Natural killer cell (primary cell): ENCODE data around the gene XXYLT1. TPM values are rescaled to one million over a fixed set of nuclear protein-coding genes. Genes with fewer than 3 reads are reported as not detected.

Source experiments
- ATAC-seq, 3 donors: fragments of 150-1000 bp in 2 of 3; fragments of 200-7000 bp in 1 of 3; cut with Tn5 transposase; 1 replicate in 1 of 3; 2 replicates in 2 of 3; pipeline ENCODE4 v1.10.0; 2021; ENCODE audit warnings: mild to moderate bottlenecking in 2 of 3, moderate library complexity in 2 of 3
- DNase-seq, 2 donors: peaks; one replicate each; pipeline versions ENCODE4 v3.0.0 to v3.0.0-alpha.2; 2013 to 2021; ENCODE audit warnings: mixed read lengths in 1 of 2
- H3K27ac ChIP-seq: one replicate; pipeline ENCODE4 v1.5.1; 2013; ENCODE audit warnings: mild to moderate bottlenecking, low read length
- H3K27me3 ChIP-seq: one replicate; pipeline ENCODE4 v1.6.1; 2013; ENCODE audit warnings: low read length; ENCODE audit not compliant: control insufficient read depth, insufficient read depth
- H3K36me3 ChIP-seq: one replicate; pipeline ENCODE4 v1.6.1; 2013; ENCODE audit warnings: low read length; ENCODE audit not compliant: control insufficient read depth, insufficient read depth
- H3K4me1 ChIP-seq: one replicate; pipeline ENCODE4 v1.6.1; 2013; ENCODE audit warnings: low read length; ENCODE audit not compliant: control insufficient read depth, insufficient read depth
- H3K4me3 ChIP-seq: one replicate; pipeline ENCODE4 v1.5.1; 2013; ENCODE audit warnings: low read length
- H3K9me3 ChIP-seq: one replicate; pipeline ENCODE4 v1.6.1; 2013; ENCODE audit warnings: low read length; ENCODE audit not compliant: control insufficient read depth, insufficient read depth
- H3K27ac Mint-ChIP-seq, 2 donors: one replicate each; pipeline ENCODE4 v1.8.0; 2022; ENCODE audit warnings: mild to moderate bottlenecking in 2 of 2, mixed read lengths in 2 of 2, moderate library complexity in 1 of 2
- H3K27me3 Mint-ChIP-seq, 2 donors: one replicate each; pipeline ENCODE4 v1.8.0; 2022; ENCODE audit warnings: low read depth in 2 of 2, mixed read lengths in 2 of 2
- H3K36me3 Mint-ChIP-seq: one replicate; pipeline ENCODE4 v1.8.0; 2022; ENCODE audit warnings: mixed read lengths
- H3K4me1 Mint-ChIP-seq, 2 donors: one replicate each; pipeline ENCODE4 v1.8.0; 2022; ENCODE audit warnings: mixed read lengths in 2 of 2
- H3K4me3 Mint-ChIP-seq: one replicate; pipeline ENCODE4 v1.8.0; 2022; ENCODE audit warnings: mild to moderate bottlenecking, moderate library complexity, mixed read lengths
- H3K9me3 Mint-ChIP-seq, 2 donors: one replicate each; pipeline ENCODE4 v1.8.0; 2022; ENCODE audit warnings: mixed read lengths in 2 of 2
- CTCF ChIP-seq: fragments of 200-600 bp; IDR thresholded peaks from one replicate; pipeline ENCODE4 v1.8.0; 2022; ENCODE audit warnings: antibody characterized with exemption
- WGBS: methylation state at CpG from one replicate; pipeline ENCODE4 v1.1.7; 2013; ENCODE audit warnings: missing lambda C conversion rate; ENCODE audit not compliant: insufficient coverage; 5-methylcytosine and 5-hydroxymethylcytosine counted together
- intact Hi-C: fragments of 100-400 bp; cut with micrococcal nuclease; formaldehyde crosslinking; loops from one replicate; pipeline ENCODE4 v1.14.2; 2022
- total RNA-seq, 4 donors: library from RNA; stranded (reverse); fragments of 120-200 nt in 1 of 4; gene quantifications; one replicate each; pipeline versions ENCODE4 v1.2.3 to v1.2.4, GENCODE V29; 2013 to 2022

XXYLT1 gene
- total RNA-seq, 3 donors from 2014 or later (not counting 1 experiment from before 2014, with no cell fraction given): 8.7 to 13.6 (median 10.2) TPM

- no peak overlapping the region for H3K4me3 ChIP-seq
- Mint-ChIP-seq H3K9me3 (no peaks in the 10 kb centered on the region), H3K27ac (no peak overlapping the region), H3K27me3 (peaks cover 0 to 11% of the 10 kb centered on the region in 2 donors), H3K4me3 (no peak overlapping the region), H3K4me1 (no peaks in the 10 kb centered on the region), H3K36me3 (no peaks in the 10 kb centered on the region)
- 83% methylated on average over 9 of the region's 9 CpGs for WGBS
- H3K27ac ChIP-seq: no peak overlapping the region
- no peaks in the 10 kb centered on the region for H3K9me3 ChIP-seq
- DNase-seq (no peak), ATAC-seq (no peak)
- no peaks in the 10 kb centered on the region for H3K4me1 ChIP-seq
- no peaks in the 10 kb centered on the region for H3K36me3 ChIP-seq
- intact Hi-C loops: no loop called here
- no peak for TF ChIP-seq CTCF
- H3K27me3 ChIP-seq: no peaks in the 10 kb centered on the region
Measured at GRCh38 chr3:195034101-195034500, 236.9 kb downstream of the XXYLT1 start.

- intact Hi-C loops: no loop called here
- Mint-ChIP-seq H3K27me3 (peaks cover 0 to 10% of the 10 kb centered on the region in 2 donors), H3K4me3 (no peak overlapping the region), H3K9me3 (no peaks in the 10 kb centered on the region), H3K27ac (no peak overlapping the region), H3K4me1 (no peaks in the 10 kb centered on the region), H3K36me3 (no peaks in the 10 kb centered on the region)
- Histone ChIP-seq H3K27ac (no peak overlapping the region), H3K9me3 (no peaks in the 10 kb centered on the region), H3K36me3 (no peaks in the 10 kb centered on the region), H3K4me3 (no peak overlapping the region), H3K27me3 (no peaks in the 10 kb centered on the region), H3K4me1 (no peaks in the 10 kb centered on the region)
- ATAC-seq: no peak
- 82% methylated on average over 12 of the region's 12 CpGs for WGBS
- no peak for DNase-seq
- TF ChIP-seq CTCF: no peak
Measured at GRCh38 chr3:195033531-195034091, 237.3 kb downstream of the XXYLT1 start.

- H3K27ac Mint-ChIP-seq: no peak overlapping the region
- intact Hi-C loops: no loop called here
- peaks cover 0 to 3% of the 10 kb centered on the region in 2 donors for H3K27me3 Mint-ChIP-seq
- DNase-seq (no peak), ATAC-seq (no peak)
- H3K36me3 ChIP-seq: no peaks in the 10 kb centered on the region
- no peak for TF ChIP-seq CTCF
- no peaks in the 10 kb centered on the region for H3K9me3 Mint-ChIP-seq
- 92% methylated on average over 9 of the region's 10 CpGs for WGBS
- H3K36me3 Mint-ChIP-seq: no peaks in the 10 kb centered on the region
- no peak overlapping the region for H3K4me3 Mint-ChIP-seq
- no peak overlapping the region for H3K27ac ChIP-seq
- H3K4me3 ChIP-seq: no peak overlapping the region
- H3K4me1 Mint-ChIP-seq: no peaks in the 10 kb centered on the region
- no peaks in the 10 kb centered on the region for H3K27me3 ChIP-seq
- H3K4me1 ChIP-seq: no peaks in the 10 kb centered on the region
- no peaks in the 10 kb centered on the region for H3K9me3 ChIP-seq
Measured at GRCh38 chr3:195032955-195033354, 238.0 kb downstream of the XXYLT1 start.

- H3K27me3 ChIP-seq: no peaks in the 10 kb centered on the region
- Mint-ChIP-seq H3K27ac (no peak overlapping the region), H3K36me3 (no peaks in the 10 kb centered on the region), H3K27me3 (no peaks in the 10 kb centered on the region), H3K9me3 (no peaks in the 10 kb centered on the region), H3K4me3 (no peak overlapping the region), H3K4me1 (no peaks in the 10 kb centered on the region)
- no peak for ATAC-seq
- 86% methylated on average over 10 of the region's 12 CpGs for WGBS
- no peak for DNase-seq
- no peak overlapping the region for H3K27ac ChIP-seq
- no peak for TF ChIP-seq CTCF
- no peaks in the 10 kb centered on the region for H3K9me3 ChIP-seq
- H3K4me1 ChIP-seq: no peaks in the 10 kb centered on the region
- intact Hi-C loops: no loop called here
- no peak overlapping the region for H3K4me3 ChIP-seq
- H3K36me3 ChIP-seq: no peaks in the 10 kb centered on the region
Measured at GRCh38 chr3:195032106-195032759, 238.7 kb downstream of the XXYLT1 start.
